Ishikawa (cell line): ENCODE results near the gene FMR1NB.

ENCODE experiments used
- EGR1 ChIP-seq: IDR thresholded peaks from 2 replicates; pipeline ENCODE4 v1.6.1; 2012
- YY1 ChIP-seq: IDR thresholded peaks from 2 replicates; pipeline ENCODE4 v1.6.1; 2012; ENCODE audit warnings: low read depth

DNA sequence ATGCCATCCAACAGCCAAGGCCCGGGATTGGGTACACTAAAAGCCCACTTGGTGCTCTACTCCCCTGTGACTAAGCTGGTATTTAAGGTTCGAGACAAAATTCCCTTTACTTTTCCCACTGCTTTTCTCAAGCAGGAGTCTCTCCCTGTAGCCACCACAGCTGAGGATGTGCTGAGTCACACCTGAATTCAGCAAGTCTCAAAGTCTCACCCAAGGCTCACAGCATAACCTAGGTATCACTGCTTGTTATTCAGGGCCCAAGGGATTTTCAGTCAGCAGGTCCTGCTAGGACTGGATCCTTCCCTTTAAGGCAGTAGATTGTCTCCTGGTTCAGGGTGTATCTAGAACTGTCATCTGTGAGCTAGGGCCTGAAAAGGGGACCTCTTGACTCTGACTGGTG is 39.2 kb downstream of the FMR1NB start:
- TF ChIP-seq YY1, result no peak
- no peak for TF ChIP-seq EGR1
